Stimulated activated CD8-positive, alpha-beta memory T cell treated with anti-CD3 and anti-CD28 coated beads, Interleukin-15, amount 100 ng/mL, for 24 hours (primary cell): ENCODE data around the gene WBP1L.

ENCODE experiments used
- DNase-seq: peaks from one replicate; pipeline ENCODE4 v3.0.0-alpha.2; 2020; ENCODE audit warnings: low read depth

The WBP1L gene

GRCh38 chr10:102780527-102780808 is 36.7 kb downstream of the WBP1L start:
- DNase-seq, result no peak

- no peak for DNase-seq
These were observed 37.6 kb downstream of the WBP1L start for GRCh38 chr10:102781090-102781920.

- no peak for DNase-seq
These were observed 38.3 kb downstream of the WBP1L start for GRCh38 chr10:102781921-102782557.

- DNase-seq, result no peak
These were observed 39.2 kb downstream of the WBP1L start for GRCh38 chr10:102782673-102783551.

- DNase-seq, result no peak
These were observed 39.8 kb downstream of the WBP1L start for GRCh38 chr10:102783568-102783967.

DNA sequence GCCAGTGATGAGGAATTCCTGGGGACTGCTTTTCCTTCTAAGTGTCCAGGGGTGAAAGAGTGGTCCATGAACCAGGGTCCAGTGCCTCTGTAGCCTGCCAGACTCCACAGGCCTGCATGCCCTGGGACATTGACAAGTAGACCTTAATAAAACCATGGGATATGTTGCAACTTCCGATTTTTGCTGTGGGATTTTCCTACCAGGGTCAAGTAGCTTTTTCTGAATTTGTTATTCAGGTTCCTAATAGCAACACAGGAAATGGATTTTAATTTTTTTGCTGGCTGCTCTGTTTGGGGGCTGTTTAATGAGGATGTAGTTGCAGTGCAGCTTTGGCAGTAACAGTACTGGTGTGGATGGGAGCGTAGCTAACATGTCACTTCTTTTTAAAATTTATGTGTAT is 42.1 kb downstream of the WBP1L start:
- DNase-seq, result no peak

DNA sequence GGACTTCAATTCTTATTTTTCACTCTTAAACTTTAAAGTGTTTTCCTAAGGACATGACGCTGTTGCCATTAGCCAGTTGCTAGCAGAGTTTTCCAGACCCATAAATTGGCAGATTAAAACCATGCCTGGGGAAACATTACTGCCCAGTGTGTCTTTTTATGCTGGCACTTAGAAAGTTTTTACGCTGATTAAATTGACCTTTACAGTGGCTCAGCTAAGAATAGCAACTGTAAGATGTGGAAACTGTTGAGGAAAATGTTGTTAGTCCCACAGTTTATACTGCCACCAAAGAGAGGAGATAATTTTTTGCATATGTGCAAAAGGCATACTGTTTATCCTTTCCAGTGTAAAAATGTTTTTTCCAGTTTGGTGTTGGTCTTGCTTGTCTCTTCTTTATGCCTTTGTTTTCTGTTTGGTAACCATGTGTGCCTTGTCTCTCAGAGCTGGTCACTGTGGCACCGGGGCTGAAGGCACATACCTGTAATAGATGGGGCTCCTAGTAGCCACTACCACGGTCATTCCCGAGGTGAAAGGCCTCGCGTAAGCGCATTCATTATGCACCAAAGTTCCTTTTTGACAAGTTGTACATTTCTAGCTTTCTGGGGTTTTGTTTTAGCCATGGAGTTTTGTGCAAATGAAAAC is 48.1 kb downstream of the WBP1L start:
- DNase-seq, result no peak

DNA sequence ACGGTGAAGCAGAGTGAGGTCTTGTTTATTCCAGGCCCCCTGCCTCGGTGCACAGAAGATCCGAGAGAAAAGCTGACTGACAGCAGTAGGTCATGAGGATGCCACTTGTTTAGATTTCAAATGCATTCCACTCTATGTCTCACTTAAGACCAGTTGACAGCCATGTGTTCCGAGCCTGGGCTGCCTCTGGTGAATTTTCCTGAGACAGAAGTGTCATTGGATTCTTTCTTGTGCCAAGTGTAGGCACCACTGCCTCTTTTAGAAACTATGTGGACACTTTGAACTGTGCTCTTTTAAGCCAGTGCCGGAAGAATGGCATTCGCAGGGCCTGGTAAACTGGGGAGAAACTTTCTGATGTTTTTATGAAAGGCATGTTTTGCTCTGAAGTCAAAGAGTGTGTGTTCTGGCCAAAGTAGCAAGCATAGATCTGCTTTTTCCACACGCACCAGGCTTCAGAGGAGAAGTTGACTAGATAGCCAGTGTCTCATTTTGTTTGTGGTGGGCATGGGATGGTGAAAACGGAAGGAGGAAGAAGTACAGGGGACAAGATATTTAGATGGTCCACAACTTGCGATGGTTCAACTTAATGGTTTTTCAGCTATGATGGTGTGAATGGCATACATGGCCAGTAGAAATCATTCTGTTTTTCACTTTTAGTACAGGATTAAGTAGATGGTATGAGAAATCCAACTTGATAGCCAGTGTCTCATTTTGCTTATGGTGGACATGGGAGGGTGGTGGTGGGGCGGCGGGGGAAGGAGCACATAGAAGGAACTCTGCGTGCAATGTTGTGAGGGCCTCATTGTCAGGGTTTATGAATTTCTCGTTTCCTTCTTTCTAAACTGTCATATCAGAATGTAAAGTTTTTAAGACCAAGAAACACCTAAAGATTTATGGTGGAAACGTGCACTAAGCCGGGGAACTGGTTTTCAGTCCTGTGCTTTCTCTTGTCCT is 52.0 kb downstream of the WBP1L start:
- DNase-seq, result no peak

- DNase-seq, result peak; percentile 15
These were observed 52.8 kb downstream of the WBP1L start for GRCh38 chr10:102796407-102797176.

DNA sequence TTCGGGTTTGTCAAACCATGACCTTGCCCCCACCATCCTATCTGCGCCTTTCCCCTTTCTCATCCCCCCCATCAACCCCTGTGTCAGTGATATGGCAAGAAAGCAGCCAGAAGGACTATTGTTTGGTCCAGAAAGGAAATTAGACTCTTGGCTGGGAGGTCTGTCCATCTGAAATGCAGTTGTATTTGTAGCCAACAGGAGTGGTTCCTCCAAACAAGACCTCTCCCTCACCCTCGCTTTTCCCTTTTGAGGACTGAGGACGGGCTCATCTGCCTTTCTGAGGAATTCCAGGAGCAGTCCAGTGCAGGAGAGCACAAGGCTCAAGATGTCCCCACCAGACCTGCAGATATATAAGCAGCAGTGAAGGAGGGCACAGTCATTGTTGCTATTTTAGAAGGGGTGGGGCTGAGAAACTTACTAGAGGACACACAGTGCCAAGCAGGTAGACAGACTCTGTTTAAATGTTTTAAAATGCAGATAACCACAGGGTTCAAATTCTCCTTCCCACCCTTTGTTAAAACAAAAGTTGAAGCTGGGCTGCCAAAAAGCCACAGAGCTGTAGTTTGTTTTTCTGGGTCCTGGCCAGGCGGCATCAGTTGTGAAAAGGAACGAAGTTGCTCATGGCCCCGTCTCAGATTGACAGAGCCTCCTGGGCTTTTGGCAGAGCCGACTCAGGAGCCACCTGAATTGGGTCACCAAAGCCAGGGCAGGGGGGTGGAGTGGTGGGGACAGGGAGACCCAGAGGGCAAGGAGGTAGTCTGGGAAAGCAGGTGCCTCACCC is 56.1 kb downstream of the WBP1L start:
- DNase-seq, result no peak

DNA sequence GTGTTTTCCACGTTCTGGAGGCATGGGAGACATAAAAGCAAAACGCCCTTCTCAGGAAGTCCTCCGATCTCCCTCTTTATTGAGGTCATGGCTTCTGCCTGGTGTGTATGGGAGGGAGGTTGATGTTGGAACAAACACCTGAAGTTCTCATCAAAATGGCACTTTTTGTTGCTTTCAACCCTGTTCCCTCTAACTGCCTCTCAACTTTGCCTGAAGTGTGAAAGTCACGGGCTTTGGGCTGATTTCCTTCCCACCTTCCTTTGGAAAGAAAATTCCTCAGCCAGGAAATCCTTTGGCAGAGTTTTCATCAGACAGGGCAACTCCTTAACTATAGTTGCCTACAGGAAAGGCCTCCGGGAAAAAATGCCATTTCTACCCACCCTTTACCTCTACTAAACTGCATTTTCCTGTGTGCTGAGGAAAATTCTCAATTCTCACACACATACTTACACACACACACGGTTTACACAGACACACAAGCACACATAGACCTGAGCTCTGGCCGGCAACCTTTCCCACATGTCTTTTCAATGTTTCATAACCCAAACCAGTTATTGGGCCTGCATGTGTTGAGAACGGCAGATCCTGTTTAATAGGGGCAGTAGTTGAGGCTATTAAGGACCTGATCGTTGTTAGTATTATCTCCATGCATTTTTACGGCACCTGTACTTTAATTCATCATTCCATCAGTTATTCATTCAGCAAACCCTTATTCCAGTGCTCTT is 57.0 kb downstream of the WBP1L start:
- DNase-seq, result no peak

GRCh38 chr10:102801496-102801895 is 57.7 kb downstream of the WBP1L start:
- no peak for DNase-seq

GRCh38 chr10:102801978-102802377 is 58.2 kb downstream of the WBP1L start:
- no peak for DNase-seq

- DNase-seq, result no peak
These were observed 59.3 kb downstream of the WBP1L start for GRCh38 chr10:102802920-102803534.

DNA sequence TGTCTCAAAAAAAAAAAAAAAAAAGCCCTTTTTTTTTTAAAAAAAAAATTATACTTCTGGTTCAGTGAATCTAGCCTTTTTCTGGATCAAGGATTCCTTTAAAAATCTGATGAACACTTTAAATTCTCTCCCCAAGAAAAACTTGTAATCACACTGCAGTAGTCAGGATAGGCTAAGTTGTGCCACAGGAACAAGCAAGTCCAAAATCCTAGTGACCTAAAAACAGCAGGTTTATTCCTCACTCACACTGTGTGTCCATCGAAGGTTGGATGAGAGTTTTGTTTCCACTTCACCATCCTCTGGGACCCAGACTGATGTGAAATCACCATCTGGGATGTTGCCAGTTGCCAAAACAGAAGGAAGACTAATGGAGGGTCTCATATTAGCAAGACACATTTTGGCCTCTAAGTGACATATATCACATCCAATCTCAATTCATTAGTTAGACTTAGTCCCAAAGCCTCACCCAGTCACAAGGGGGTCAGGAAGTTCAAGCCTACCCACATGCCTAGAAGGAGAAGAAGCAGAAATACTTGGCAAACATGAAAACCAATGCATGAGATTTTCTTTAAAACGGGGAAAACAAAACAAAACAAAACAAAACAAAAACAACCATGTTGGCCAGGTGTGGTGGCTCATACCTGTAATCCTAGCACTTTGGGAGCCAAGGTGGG is 60.8 kb downstream of the WBP1L start:
- DNase-seq, result no peak

DNA sequence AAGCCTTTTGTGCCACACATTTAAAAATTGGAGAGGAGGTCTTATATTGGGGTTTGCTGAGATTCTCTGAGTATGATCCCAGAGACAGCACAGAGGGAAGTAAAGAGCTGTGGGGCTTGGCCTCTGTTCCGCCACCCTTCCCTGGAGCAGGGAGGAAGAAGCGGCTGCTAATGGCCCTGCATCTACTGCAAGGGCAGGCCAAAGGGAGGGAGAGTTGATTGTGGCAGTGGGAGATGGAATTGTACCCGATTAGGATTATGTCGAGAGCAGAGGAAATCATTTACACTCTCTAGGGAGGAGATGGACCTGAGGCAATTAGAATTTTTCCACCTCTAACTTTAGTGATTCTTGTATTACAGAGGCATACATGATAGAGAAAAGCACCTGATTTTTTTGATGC is 64.6 kb downstream of the WBP1L start:
- no peak for DNase-seq

- no peak for DNase-seq
These were observed 67.6 kb downstream of the WBP1L start for GRCh38 chr10:102811346-102811745.
